ENCODE measurements around the gene IL1RAPL2. TPM values are rescaled to one million over a fixed set of nuclear protein-coding genes. Genes with fewer than 3 reads are reported as not detected.

Gene IL1RAPL2
- total and polyA plus RNA-seq, 10 of the 15 experiments (the other 5 are each of a cell fraction or from before 2014, with no cell fraction given) = 0.19 TPM; not detected in 9

DNA sequence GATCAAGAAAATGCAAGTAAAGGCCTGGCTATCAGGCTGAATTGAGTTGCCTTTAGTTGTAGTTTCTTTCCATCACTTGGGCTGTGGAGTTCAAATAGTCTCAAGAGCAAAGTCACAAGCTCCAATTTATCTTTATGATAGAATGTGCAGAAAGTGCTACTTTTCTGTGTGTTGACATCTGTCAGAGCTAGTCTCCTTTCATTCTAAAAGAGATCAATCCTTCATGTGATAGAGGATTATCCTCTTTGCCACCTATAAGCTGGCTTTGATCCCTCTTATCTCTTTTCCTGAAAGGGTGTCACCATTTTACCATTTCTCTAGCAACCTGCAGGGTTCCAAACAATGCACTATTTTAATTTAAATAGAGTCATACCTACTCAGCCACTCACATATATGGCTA is 429.5 kb downstream of the IL1RAPL2 start:
- Histone ChIP-seq H3K9me3 (replicated peaks; ENCODE audit: control insufficient read depth, insufficient read depth, low read length) (no peaks in the 10 kb centered on the region), H3K4me3 (no peak overlapping the region), H3K9ac (ENCODE audit: control insufficient read depth, insufficient read depth, low read length) (no peak overlapping the region), H3K36me3 (ENCODE audit: control insufficient read depth in 2 of 2, insufficient read depth in 2 of 2, low read length in 1 of 2) (no peaks in the 10 kb centered on the region), H3K27ac (ENCODE audit: control insufficient read depth, insufficient read depth) (no peak overlapping the region), H3K4me2 (ENCODE audit: control insufficient read depth, insufficient read depth) (no peak overlapping the region), H4K20me1 (ENCODE audit: control insufficient read depth, insufficient read depth) (no peaks in the 10 kb centered on the region), H3K27me3 (replicated peaks in 1 of 2; ENCODE audit: control insufficient read depth in 2 of 2, insufficient read depth in 2 of 2, low read length in 1 of 2) (no peaks in the 10 kb centered on the region), H3K79me2 (ENCODE audit: control insufficient read depth, insufficient read depth, low read length) (no peaks in the 10 kb centered on the region), H2AFZ (ENCODE audit: control insufficient read depth, low read depth, low read length) (no peak overlapping the region), H3K4me1 (ENCODE audit: control insufficient read depth, insufficient read depth, low read length) (no peaks in the 10 kb centered on the region)
- ATAC-seq (no peak), FAIRE-seq (no peak), DNase-seq (ENCODE audit: low read depth, low spot score) (no peak)
- POLR2A ChIA-PET = no interaction called here
- SMC1A ChIA-PET (ENCODE audit: uncharacterized antibody, unreplicated experiment) = no interaction called here
- in situ Hi-C loops (cut with MboI) (no loop called here), intact Hi-C loops (cut with micrococcal nuclease; ENCODE audit: unreplicated experiment) (no loop called here)
- RAD21 ChIA-PET (ENCODE audit: unreplicated experiment) = no interaction called here
- CTCF ChIA-PET = no interaction called here
- BruUV-seq (replicated peaks) = no TSS peak
- TF ChIP-seq GATAD2B (conservative IDR thresholded peaks at IDR 0.05; ENCODE audit: low read depth) (no peak), IKZF1 (conservative IDR thresholded peaks at IDR 0.05) (no peak), ESRRA (IDR thresholded peaks at IDR 0.05; ENCODE audit: low read length) (no peak)
- TF ChIP-seq, protein P1, sequence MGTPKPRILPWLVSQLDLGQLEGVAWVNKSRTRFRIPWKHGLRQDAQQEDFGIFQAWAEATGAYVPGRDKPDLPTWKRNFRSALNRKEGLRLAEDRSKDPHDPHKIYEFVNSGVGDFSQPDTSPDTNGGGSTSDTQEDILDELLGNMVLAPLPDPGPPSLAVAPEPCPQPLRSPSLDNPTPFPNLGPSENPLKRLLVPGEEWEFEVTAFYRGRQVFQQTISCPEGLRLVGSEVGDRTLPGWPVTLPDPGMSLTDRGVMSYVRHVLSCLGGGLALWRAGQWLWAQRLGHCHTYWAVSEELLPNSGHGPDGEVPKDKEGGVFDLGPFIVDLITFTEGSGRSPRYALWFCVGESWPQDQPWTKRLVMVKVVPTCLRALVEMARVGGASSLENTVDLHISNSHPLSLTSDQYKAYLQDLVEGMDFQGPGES (IDR thresholded peaks at IDR 0.05) = no peak

DNA sequence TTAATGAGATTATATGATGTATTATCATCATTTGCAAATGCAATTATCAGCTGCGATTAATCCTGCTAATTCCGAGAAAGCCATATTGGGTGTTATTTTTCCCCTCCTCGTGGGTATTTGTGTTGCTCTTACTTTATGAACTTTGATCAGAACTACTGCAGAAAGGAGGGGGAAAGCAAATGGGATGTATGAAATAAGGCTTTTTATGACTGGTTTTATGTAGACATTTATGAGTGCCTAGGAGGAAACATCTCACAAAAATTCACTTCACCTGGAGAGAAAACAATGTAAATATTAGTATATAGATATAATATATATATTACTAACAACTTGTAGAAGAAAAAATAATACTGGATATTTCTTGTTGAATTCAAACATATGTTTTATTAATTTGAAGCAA is 440.1 kb downstream of the IL1RAPL2 start:
- ChIA-PET CTCF (no interaction called here), SMC1A (ENCODE audit: uncharacterized antibody, unreplicated experiment) (no interaction called here), POLR2A (no interaction called here), RAD21 (ENCODE audit: unreplicated experiment) (no interaction called here)
- H3K79me2 ChIP-seq (ENCODE audit: control insufficient read depth, insufficient read depth, low read length) = no peaks in the 10 kb centered on the region
- no peaks in the 10 kb centered on the region for H3K27me3 ChIP-seq (replicated peaks in 1 of 2; ENCODE audit: control insufficient read depth in 2 of 2, insufficient read depth in 2 of 2, low read length in 1 of 2)
- 49% methylated on average over 3 of the region's 3 CpGs for WGBS (ENCODE audit: insufficient coverage, insufficient replicate concordance, low lambda C conversion rate, missing lambda C conversion rate)
- ATAC-seq (no peak), DNase-seq (ENCODE audit: low read depth, low spot score) (no peak), FAIRE-seq (no peak)
- intact Hi-C loops (cut with micrococcal nuclease; ENCODE audit: unreplicated experiment) = no loop called here
- in situ Hi-C loops (cut with MboI) = no loop called here
- no peak overlapping the region for H3K9ac ChIP-seq (ENCODE audit: control insufficient read depth, insufficient read depth, low read length)
- H3K9me3 ChIP-seq (replicated peaks; ENCODE audit: control insufficient read depth, insufficient read depth, low read length) = no peaks in the 10 kb centered on the region
- no peaks in the 10 kb centered on the region for H3K4me1 ChIP-seq (ENCODE audit: control insufficient read depth, insufficient read depth, low read length)
- no peak overlapping the region for H2AFZ ChIP-seq (ENCODE audit: control insufficient read depth, low read depth, low read length)
- H3K4me2 ChIP-seq (ENCODE audit: control insufficient read depth, insufficient read depth) = no peak overlapping the region
- no peaks in the 10 kb centered on the region for H3K36me3 ChIP-seq (ENCODE audit: control insufficient read depth in 2 of 2, insufficient read depth in 2 of 2, low read length in 1 of 2)
- no TSS peak for BruUV-seq (replicated peaks)
- H3K4me3 ChIP-seq = no peak overlapping the region
- H4K20me1 ChIP-seq (ENCODE audit: control insufficient read depth, insufficient read depth) = no peaks in the 10 kb centered on the region
- no peak overlapping the region for H3K27ac ChIP-seq (ENCODE audit: control insufficient read depth, insufficient read depth)
- TF ChIP-seq PML (IDR thresholded peaks at IDR 0.05; ENCODE audit: low read length) = no peak
- TF ChIP-seq CEBPB (IDR thresholded peaks at IDR 0.05; ENCODE audit: borderline replicate concordance in 1 of 2, low read depth in 2 of 2, low read length in 2 of 2) = no peak
- no peak for TF ChIP-seq ZNF384 (IDR thresholded peaks at IDR 0.05; ENCODE audit: borderline replicate concordance, low read depth, low read length)
- TF ChIP-seq TAF1 (IDR thresholded peaks at IDR 0.05; ENCODE audit: borderline replicate concordance, low read depth, low read length) = no peak
- TF ChIP-seq NR2C1 (IDR thresholded peaks at IDR 0.05) = no peak
- no peak for TF ChIP-seq POLR2AphosphoS2 (IDR thresholded peaks at IDR 0.05; ENCODE audit: low read depth, low read length)
- no peak for TF ChIP-seq RBBP5 (conservative IDR thresholded peaks at IDR 0.05)
- no peak for TF ChIP-seq MYB (IDR thresholded peaks at IDR 0.05; ENCODE audit: borderline replicate concordance, low read depth, low read length)
- no peak for TF ChIP-seq BHLHE40 (IDR thresholded peaks at IDR 0.05; ENCODE audit: borderline replicate concordance in 1 of 2, low read depth in 2 of 2, low read length in 1 of 2)
- TF ChIP-seq HCFC1 (IDR thresholded peaks at IDR 0.05; ENCODE audit: low read length) = no peak
- no peak for TF ChIP-seq NBN (IDR thresholded peaks at IDR 0.05)
